ENCODE results near the gene SELENOO.

DNA sequence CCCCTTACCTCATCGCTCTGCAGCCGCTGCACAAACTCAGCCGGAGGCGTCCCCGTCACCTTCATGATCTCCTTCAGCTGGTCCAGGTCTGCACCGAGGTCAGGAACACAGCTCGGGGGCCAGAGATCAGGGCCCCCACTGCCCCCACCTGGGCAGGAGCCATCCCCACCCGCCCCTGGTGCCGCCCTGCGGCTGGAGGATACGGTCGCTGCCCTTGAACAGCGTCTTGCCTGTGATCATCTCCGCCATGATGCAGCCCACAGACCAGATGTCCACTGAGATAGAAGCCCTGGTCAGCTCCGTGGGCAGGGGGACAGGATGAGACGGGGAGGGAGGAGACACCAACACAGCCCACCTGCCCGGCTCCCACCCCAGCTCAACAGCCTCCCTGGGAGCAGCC, 54.8 kb downstream of the SELENOO start:
- TF ChIP-seq, protein P1, sequence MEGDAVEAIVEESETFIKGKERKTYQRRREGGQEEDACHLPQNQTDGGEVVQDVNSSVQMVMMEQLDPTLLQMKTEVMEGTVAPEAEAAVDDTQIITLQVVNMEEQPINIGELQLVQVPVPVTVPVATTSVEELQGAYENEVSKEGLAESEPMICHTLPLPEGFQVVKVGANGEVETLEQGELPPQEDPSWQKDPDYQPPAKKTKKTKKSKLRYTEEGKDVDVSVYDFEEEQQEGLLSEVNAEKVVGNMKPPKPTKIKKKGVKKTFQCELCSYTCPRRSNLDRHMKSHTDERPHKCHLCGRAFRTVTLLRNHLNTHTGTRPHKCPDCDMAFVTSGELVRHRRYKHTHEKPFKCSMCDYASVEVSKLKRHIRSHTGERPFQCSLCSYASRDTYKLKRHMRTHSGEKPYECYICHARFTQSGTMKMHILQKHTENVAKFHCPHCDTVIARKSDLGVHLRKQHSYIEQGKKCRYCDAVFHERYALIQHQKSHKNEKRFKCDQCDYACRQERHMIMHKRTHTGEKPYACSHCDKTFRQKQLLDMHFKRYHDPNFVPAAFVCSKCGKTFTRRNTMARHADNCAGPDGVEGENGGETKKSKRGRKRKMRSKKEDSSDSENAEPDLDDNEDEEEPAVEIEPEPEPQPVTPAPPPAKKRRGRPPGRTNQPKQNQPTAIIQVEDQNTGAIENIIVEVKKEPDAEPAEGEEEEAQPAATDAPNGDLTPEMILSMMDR (IDR thresholded peaks at IDR 0.05; ENCODE audit: borderline replicate concordance, extremely low read depth, low read length, poor library complexity, severe bottlenecking): no peak
- TF ChIP-seq EZH2 (IDR thresholded peaks at IDR 0.05; ENCODE audit: borderline replicate concordance, low read depth, low read length, severe bottlenecking): no peak

Measured in DND-41 (cell line).